ENCODE data around the gene SLC35B3. TPM values are rescaled to one million over a fixed set of nuclear protein-coding genes. Genes with fewer than 3 reads are reported as not detected.
"Not testable (repeated sequence)": the region's sequence is repeated elsewhere in the genome, so short reads cannot be mapped to it uniquely, and the experiment has no call there.

The SLC35B3 gene
- total and polyA plus RNA-seq, 12 donors: 8.2 to 19.8 (median 13.1) TPM

DNA sequence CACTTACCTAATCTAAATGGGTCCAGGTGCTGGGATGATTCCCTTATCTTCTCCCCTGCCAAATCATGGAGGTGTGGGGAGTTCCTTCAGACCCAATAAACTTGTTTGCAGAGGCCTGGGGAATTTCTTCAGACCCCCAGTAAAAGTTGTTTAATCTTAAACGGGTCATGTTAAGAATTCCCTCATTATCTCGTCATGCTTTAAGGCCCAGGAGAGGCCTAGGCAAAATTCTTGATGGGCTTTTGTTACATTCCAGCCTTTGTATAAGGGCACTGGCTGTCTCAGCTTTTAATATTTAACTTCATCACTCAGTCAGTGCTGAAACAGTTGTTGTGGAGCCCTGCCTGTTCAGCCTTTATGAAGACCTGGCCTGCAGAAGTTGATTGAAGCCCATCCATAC, 11.0 kb upstream of the SLC35B3 start:
- intact Hi-C loops (cut with DNase I): no loop called here
- no peaks in the 10 kb centered on the region for H3K36me3 ChIP-seq (replicated peaks in 1 of 2)
- H3K4me3 ChIP-seq: no peak overlapping the region
- H3K4me1 ChIP-seq (replicated peaks in 1 of 2): no peaks in the 10 kb centered on the region
- WGBS, 4 donors: 56 to 66% (median 60%) methylated on average over 2 of the region's 2 CpGs
- no peak overlapping the region for H3K27ac ChIP-seq
- DNase-seq: no peak
- no peaks in the 10 kb centered on the region for H3K27me3 ChIP-seq
- no peak for TF ChIP-seq POLR2A (IDR thresholded peaks at IDR 0.05)
- TF ChIP-seq, protein P1, sequence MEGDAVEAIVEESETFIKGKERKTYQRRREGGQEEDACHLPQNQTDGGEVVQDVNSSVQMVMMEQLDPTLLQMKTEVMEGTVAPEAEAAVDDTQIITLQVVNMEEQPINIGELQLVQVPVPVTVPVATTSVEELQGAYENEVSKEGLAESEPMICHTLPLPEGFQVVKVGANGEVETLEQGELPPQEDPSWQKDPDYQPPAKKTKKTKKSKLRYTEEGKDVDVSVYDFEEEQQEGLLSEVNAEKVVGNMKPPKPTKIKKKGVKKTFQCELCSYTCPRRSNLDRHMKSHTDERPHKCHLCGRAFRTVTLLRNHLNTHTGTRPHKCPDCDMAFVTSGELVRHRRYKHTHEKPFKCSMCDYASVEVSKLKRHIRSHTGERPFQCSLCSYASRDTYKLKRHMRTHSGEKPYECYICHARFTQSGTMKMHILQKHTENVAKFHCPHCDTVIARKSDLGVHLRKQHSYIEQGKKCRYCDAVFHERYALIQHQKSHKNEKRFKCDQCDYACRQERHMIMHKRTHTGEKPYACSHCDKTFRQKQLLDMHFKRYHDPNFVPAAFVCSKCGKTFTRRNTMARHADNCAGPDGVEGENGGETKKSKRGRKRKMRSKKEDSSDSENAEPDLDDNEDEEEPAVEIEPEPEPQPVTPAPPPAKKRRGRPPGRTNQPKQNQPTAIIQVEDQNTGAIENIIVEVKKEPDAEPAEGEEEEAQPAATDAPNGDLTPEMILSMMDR (IDR thresholded peaks at IDR 0.05): no peak
- no peaks in the 10 kb centered on the region for H3K9me3 ChIP-seq (replicated peaks in 1 of 3)

DNA sequence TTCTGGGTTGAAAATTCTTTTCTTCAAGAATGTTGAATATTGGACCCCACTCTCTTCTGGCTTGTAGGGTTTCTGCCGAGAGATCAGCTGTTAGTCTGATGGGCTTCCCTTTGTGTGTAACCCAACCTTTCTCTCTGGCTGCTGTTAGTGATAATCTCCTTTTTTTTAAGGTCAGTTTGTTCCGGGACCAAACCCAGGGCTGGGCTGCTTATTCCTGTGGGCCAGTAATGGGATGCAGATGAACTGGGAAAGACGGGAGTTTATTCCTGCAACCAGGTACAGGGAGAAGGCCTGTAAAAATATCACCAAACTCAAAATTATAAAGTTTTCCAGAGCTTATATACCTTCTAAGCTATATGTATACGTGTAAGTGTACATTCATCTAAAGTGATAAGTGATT, 10.6 kb upstream of the SLC35B3 start:
- WGBS, 4 donors: 77 to 97% (median 85%) methylated on average over 4 of the region's 4 CpGs
- intact Hi-C loops (cut with DNase I); H3K27ac ChIP-seq; H3K36me3 ChIP-seq (replicated peaks in 1 of 2); H3K9me3 ChIP-seq (replicated peaks in 1 of 3); H3K4me3 ChIP-seq; DNase-seq; H3K27me3 ChIP-seq; H3K4me1 ChIP-seq (replicated peaks in 1 of 2): not testable (repeated sequence)

- no peak for TF ChIP-seq POLR2A (IDR thresholded peaks at IDR 0.05)
- TF ChIP-seq, protein P1 (IDR thresholded peaks at IDR 0.05): no peak
- Histone ChIP-seq H3K27ac (no peak overlapping the region), H3K4me1 (replicated peaks in 1 of 2) (no peaks in the 10 kb centered on the region), H3K4me3 (no peak overlapping the region), H3K36me3 (replicated peaks in 1 of 2) (no peaks in the 10 kb centered on the region), H3K27me3 (no peaks in the 10 kb centered on the region), H3K9me3 (replicated peaks in 1 of 3) (no peaks in the 10 kb centered on the region)
- intact Hi-C loops (cut with DNase I): no loop called here
- WGBS, 4 donors: 42 to 100% (median 57%) methylated on average over 1 of the region's 1 CpG
- DNase-seq: no peak
Measured at GRCh38 chr6:8442150-8442549, 6.8 kb upstream of the SLC35B3 start.

DNA sequence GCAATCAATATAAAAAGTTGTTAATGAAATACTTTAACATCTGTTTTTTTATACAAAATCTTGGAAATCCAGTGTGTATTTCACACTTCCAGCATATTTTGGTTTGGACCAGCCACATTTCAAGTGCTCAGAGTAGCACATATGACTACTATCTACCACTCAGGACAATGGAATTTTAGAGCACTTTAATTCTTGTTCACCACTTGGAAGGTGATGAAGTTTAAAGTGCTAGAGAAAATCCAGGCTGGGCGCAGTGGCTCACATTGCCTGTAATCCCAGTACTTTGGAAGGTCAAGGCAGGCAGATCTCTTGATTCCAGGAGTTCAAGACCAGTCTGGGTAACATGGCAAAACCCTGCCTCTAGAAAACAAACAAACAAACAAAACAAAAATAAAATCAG, 6.1 kb upstream of the SLC35B3 start:
- Histone ChIP-seq H3K9me3 (replicated peaks in 1 of 3) (no peaks in the 10 kb centered on the region), H3K4me3 (no peak overlapping the region), H3K4me1 (replicated peaks in 1 of 2) (peaks cover 0 to 3% of the 10 kb centered on the region in 2 donors), H3K36me3 (replicated peaks in 1 of 2) (no peaks in the 10 kb centered on the region), H3K27ac (no peak overlapping the region), H3K27me3 (no peaks in the 10 kb centered on the region)
- 86 to 100% (median 94%) methylated on average over 1 of the region's 1 CpG for WGBS, 4 donors
- DNase-seq: no peak
- TF ChIP-seq, protein P1 (IDR thresholded peaks at IDR 0.05): no peak
- no peak for TF ChIP-seq POLR2A (IDR thresholded peaks at IDR 0.05)
- intact Hi-C loops (cut with DNase I): no loop called here

DNA sequence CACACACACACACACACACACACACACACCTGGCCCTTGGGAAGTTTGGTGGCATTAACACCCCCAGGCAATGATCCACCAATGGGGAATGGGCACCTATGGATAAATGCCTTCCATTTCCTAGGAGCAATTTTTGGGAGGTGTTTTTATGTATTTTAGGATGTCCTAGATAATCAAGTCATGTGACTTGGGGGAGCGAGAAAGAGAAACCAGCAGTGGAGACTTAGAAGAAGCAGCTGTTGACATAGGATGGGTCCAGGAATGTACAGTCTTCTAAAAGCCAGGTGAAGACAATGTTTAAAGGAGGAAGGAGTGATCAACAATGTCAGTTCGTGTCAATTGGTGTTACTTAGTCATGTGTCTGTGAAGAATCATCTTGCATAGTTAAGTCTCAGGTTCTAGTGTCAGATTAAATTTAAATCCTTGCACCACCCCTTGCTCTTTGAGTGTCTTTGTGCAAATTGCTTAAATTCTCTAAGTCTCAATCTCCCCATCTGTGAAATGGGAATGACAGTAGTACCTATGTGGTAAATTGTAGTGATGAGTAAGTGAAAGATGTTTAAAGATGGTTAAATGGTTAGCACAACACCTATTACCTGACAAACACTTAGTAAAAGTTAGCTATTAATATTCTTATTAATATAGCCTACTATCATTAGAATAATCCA, 4.4 kb upstream of the SLC35B3 start:
- Histone ChIP-seq H3K36me3 (replicated peaks in 1 of 2) (no peaks in the 10 kb centered on the region), H3K27me3 (no peaks in the 10 kb centered on the region), H3K4me1 (replicated peaks in 1 of 2) (peaks cover 0 to 11% of the 10 kb centered on the region in 2 donors), H3K4me3 (no peak overlapping the region), H3K27ac (no peak overlapping the region), H3K9me3 (replicated peaks in 1 of 3) (no peaks in the 10 kb centered on the region)
- intact Hi-C loops (cut with DNase I): no loop called here
- TF ChIP-seq, protein P1 (IDR thresholded peaks at IDR 0.05): no peak
- no peak for TF ChIP-seq POLR2A (IDR thresholded peaks at IDR 0.05)
- WGBS, 4 donors: 58 to 93% (median 63%) methylated on average over 2 of the region's 2 CpGs
- DNase-seq: no peak

Measured in adrenal gland (tissue), 12 donors.